Neural cell (in vitro differentiated cells): ENCODE data around the gene UNC5C. TPM values are rescaled to one million over a fixed set of nuclear protein-coding genes. Genes with fewer than 3 reads are reported as not detected.

Experiments used
- H2AFZ ChIP-seq: fragments of 200-600, 300-800 bp; sonication (generic), shearing (Covaris generic); 2 replicates; pipeline ENCODE4 v1.6.0; 2014; ENCODE audit warnings: low read depth, mild to moderate bottlenecking, antibody characterized with exemption, low read length, moderate library complexity
- H3F3A ChIP-seq: fragments of 200-600 bp; shearing (Covaris generic); 2 replicates; pipeline ENCODE4 v1.6.1; 2016; ENCODE audit warnings: mild to moderate bottlenecking, moderate library complexity, mixed read lengths, antibody characterized with exemption, low read length; ENCODE audit not compliant: insufficient read depth, poor library complexity, severe bottlenecking
- H3K27ac ChIP-seq: fragments of 200-600, 300-800 bp; sonication (generic), shearing (Covaris generic); 2 replicates; pipeline ENCODE4 v1.5.1; 2014; ENCODE audit warnings: mild to moderate bottlenecking, low read length, moderate library complexity
- H3K27me3 ChIP-seq: fragments of 300-800, 200-600 bp; sonication (generic), shearing (Covaris generic); 2 replicates; pipeline ENCODE4 v1.6.0; 2014; ENCODE audit warnings: mild to moderate bottlenecking, low read depth, low read length, moderate library complexity; ENCODE audit not compliant: insufficient read depth
- H3K36me3 ChIP-seq: fragments of 300-800, 200-600 bp; sonication (generic), shearing (Covaris generic); 2 replicates; pipeline ENCODE4 v1.5.1; 2014; ENCODE audit warnings: mild to moderate bottlenecking, antibody characterized with exemption, low read length, moderate library complexity; ENCODE audit not compliant: insufficient read depth
- H3K4me2 ChIP-seq: fragments of 300-800, 200-600 bp; sonication (generic), shearing (Covaris generic); 2 replicates; pipeline ENCODE4 v1.6.0; 2014; ENCODE audit warnings: mild to moderate bottlenecking, low read length
- H3K4me3 ChIP-seq: fragments of 300-800, 200-600 bp; sonication (generic), shearing (Covaris generic); 2 replicates; pipeline ENCODE4 v1.5.1; 2014; ENCODE audit warnings: mild to moderate bottlenecking, low read length, moderate library complexity
- H3K79me2 ChIP-seq: fragments of 200-600 bp; shearing (Covaris generic); replicated peaks from 2 replicates; pipeline ENCODE4 v1.6.0; 2014; ENCODE audit warnings: mild to moderate bottlenecking, low read length, moderate library complexity; ENCODE audit not compliant: insufficient read depth
- H3K9ac ChIP-seq: fragments of 300-800, 200-600 bp; sonication (generic), shearing (Covaris generic); 2 replicates; pipeline ENCODE4 v1.6.1; 2016; ENCODE audit warnings: mild to moderate bottlenecking, low read length, mixed read lengths
- H3K9me2 ChIP-seq: fragments of 200-600 bp; shearing (Covaris generic); 2 replicates; pipeline ENCODE4 v1.6.1; 2016; ENCODE audit warnings: mild to moderate bottlenecking, low read length, mixed read lengths; ENCODE audit not compliant: insufficient read depth
- H3K9me3 ChIP-seq: fragments of 200-600, 300-800 bp; sonication (generic), shearing (Covaris generic); 2 replicates; pipeline ENCODE4 v1.6.1; 2016; ENCODE audit warnings: mild to moderate bottlenecking, mixed run types, low read length, moderate library complexity, mixed read lengths
- H4K20me1 ChIP-seq: fragments of 200-600 bp; shearing (Covaris generic); 2 replicates; pipeline ENCODE4 v1.6.1; 2016; ENCODE audit warnings: mild to moderate bottlenecking, mixed run types; ENCODE audit not compliant: insufficient read depth
- EP300 ChIP-seq: fragments of 450-650 bp; conservative IDR thresholded peaks from 2 replicates; pipeline ENCODE4 v1.6.1; 2014; ENCODE audit warnings: antibody characterized with exemption, mild to moderate bottlenecking, moderate library complexity; ENCODE audit not compliant: poor library complexity, severe bottlenecking
- EZH2 ChIP-seq: fragments of 200-600, 300-800 bp; shearing (Covaris generic), sonication (generic); IDR thresholded peaks from 2 replicates; pipeline ENCODE4 v1.6.1; 2014; ENCODE audit warnings: antibody characterized with exemption, low read length, borderline replicate concordance, mild to moderate bottlenecking; ENCODE audit not compliant: insufficient read depth, poor library complexity, severe bottlenecking
- MXI1 ChIP-seq: fragments of 450-650 bp; conservative IDR thresholded peaks from 2 replicates; pipeline ENCODE4 v1.6.1; 2014; ENCODE audit warnings: antibody characterized with exemption, mild to moderate bottlenecking; ENCODE audit not compliant: poor library complexity, severe bottlenecking
- POLR2AphosphoS5 ChIP-seq: IDR thresholded peaks from 2 replicates; pipeline ENCODE4 v1.6.1; 2012
- RAD21 ChIP-seq: fragments of 450-650 bp; conservative IDR thresholded peaks from 2 replicates; pipeline ENCODE4 v1.6.1; 2014; ENCODE audit warnings: antibody characterized with exemption, mild to moderate bottlenecking, moderate library complexity
- SMC3 ChIP-seq: fragments of 450-650 bp; conservative IDR thresholded peaks from 2 replicates; pipeline ENCODE4 v1.6.1; 2014; ENCODE audit warnings: antibody characterized with exemption, mild to moderate bottlenecking, moderate library complexity; ENCODE audit not compliant: poor library complexity
- polyA plus RNA-seq: library from polyadenylated mRNA; depleted of rRNA; stranded (reverse); fragments of >200 nt; gene quantifications from 2 replicates; pipeline ENCODE4 v1.2.3, GENCODE V29; 2014
- TF ChIP-seq, protein P1 (sequence below): fragments of 450-650 bp; IDR thresholded peaks from 2 replicates; pipeline ENCODE4 v1.5.1; 2014; ENCODE audit warnings: antibody characterized with exemption, mild to moderate bottlenecking, moderate library complexity; ENCODE audit not compliant: poor library complexity, severe bottlenecking
- TF ChIP-seq, protein P2 (sequence below): IDR thresholded peaks from 2 replicates; pipeline ENCODE4 v1.6.1; 2012; ENCODE audit warnings: borderline replicate concordance

UNC5C gene
- polyA plus RNA-seq, 1 donor from 2014 or later = 0.56 TPM

DNA sequence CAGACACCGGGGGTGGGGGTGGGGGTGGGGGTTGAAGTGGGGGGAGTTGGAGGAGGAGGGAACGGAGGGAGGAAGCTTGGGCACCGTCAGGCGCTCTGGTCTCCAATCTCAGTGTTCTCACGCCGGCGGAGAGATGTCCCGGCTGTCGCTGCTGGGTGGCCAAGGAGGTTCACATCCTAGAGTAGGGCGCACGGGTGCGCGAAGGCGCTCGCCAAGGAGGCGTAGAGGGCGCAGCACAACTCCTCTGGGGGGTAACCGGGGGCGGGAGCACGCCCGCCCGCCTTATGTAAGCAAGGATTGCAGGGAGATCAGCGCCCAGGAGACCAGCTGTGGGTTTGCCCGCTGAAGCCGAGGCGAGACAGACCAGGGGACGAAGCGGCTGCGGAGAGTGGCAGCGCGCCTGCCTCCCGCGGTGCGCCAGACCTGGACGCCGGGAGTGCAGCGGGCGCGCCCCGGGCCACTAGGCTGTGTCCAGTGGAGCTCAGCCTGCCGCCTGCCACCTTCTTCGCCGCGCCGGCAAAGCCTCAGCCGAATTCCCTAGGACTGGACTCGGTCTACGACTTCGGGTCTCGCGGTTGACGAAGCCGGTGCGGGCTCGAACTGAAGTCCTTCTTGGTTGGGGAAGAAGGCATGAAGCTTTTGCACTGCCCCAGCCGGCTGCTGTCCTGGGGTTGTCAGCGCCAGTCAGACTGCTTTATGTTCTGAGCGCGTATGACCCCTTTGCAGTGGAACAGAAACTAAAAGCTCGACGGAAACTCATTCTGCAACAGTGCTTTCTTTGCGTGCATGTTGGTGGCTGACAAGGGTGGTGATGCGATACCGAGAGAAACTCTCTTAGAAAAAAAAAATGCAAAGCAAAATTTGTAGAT is 707 bp upstream of the UNC5C start:
- H3K79me2 ChIP-seq = no peaks in the 10 kb centered on the region

GRCh38 chr4:95547715-95548471 is 880 bp downstream of the UNC5C start:
- Histone ChIP-seq H3K9ac (peak overlapping the region; percentile 10), H3K36me3 (no peaks in the 10 kb centered on the region), H4K20me1 (no peaks in the 10 kb centered on the region), H2AFZ (no peak overlapping the region), H3K79me2 (no peaks in the 10 kb centered on the region), H3K9me3 (no peaks in the 10 kb centered on the region), H3K27ac (no peak overlapping the region), H3K4me3 (peak overlapping the region; percentile 74), H3K9me2 (no peaks in the 10 kb centered on the region), H3F3A (no peaks in the 10 kb centered on the region), H3K27me3 (peaks cover 69% of the 10 kb centered on the region), H3K4me2 (peak overlapping the region; percentile 68)
- no peak for TF ChIP-seq EP300
- TF ChIP-seq RAD21 = no peak
- TF ChIP-seq EZH2 = peak; percentile 54

More for the DNA sequence above, 707 bp upstream of the UNC5C start:
- TF ChIP-seq MXI1 (no peak), SMC3 (no peak), POLR2AphosphoS5 (peak; percentile 9)
- TF ChIP-seq, protein P1, sequence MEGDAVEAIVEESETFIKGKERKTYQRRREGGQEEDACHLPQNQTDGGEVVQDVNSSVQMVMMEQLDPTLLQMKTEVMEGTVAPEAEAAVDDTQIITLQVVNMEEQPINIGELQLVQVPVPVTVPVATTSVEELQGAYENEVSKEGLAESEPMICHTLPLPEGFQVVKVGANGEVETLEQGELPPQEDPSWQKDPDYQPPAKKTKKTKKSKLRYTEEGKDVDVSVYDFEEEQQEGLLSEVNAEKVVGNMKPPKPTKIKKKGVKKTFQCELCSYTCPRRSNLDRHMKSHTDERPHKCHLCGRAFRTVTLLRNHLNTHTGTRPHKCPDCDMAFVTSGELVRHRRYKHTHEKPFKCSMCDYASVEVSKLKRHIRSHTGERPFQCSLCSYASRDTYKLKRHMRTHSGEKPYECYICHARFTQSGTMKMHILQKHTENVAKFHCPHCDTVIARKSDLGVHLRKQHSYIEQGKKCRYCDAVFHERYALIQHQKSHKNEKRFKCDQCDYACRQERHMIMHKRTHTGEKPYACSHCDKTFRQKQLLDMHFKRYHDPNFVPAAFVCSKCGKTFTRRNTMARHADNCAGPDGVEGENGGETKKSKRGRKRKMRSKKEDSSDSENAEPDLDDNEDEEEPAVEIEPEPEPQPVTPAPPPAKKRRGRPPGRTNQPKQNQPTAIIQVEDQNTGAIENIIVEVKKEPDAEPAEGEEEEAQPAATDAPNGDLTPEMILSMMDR = no peak
- TF ChIP-seq, protein P2, sequence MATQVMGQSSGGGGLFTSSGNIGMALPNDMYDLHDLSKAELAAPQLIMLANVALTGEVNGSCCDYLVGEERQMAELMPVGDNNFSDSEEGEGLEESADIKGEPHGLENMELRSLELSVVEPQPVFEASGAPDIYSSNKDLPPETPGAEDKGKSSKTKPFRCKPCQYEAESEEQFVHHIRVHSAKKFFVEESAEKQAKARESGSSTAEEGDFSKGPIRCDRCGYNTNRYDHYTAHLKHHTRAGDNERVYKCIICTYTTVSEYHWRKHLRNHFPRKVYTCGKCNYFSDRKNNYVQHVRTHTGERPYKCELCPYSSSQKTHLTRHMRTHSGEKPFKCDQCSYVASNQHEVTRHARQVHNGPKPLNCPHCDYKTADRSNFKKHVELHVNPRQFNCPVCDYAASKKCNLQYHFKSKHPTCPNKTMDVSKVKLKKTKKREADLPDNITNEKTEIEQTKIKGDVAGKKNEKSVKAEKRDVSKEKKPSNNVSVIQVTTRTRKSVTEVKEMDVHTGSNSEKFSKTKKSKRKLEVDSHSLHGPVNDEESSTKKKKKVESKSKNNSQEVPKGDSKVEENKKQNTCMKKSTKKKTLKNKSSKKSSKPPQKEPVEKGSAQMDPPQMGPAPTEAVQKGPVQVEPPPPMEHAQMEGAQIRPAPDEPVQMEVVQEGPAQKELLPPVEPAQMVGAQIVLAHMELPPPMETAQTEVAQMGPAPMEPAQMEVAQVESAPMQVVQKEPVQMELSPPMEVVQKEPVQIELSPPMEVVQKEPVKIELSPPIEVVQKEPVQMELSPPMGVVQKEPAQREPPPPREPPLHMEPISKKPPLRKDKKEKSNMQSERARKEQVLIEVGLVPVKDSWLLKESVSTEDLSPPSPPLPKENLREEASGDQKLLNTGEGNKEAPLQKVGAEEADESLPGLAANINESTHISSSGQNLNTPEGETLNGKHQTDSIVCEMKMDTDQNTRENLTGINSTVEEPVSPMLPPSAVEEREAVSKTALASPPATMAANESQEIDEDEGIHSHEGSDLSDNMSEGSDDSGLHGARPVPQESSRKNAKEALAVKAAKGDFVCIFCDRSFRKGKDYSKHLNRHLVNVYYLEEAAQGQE = no peak
- peak overlapping the region; percentile 65 for H3K4me2 ChIP-seq
- no peak overlapping the region for H2AFZ ChIP-seq
- H3K9ac ChIP-seq = peak overlapping the region; percentile 31
- no peaks in the 10 kb centered on the region for H3K36me3 ChIP-seq
- H4K20me1 ChIP-seq = no peaks in the 10 kb centered on the region
- H3K27ac ChIP-seq = no peak overlapping the region
- no peaks in the 10 kb centered on the region for H3K9me2 ChIP-seq
- no peaks in the 10 kb centered on the region for H3F3A ChIP-seq
- peak overlapping the region; percentile 74 for H3K4me3 ChIP-seq
- no peaks in the 10 kb centered on the region for H3K9me3 ChIP-seq
- H3K27me3 ChIP-seq = peaks cover 69% of the 10 kb centered on the region
